ENCODE data around the gene ZNF140.

GRCh38 chr12:133080368-133081158 is at the start of gene ZNF140:
- TF ChIP-seq CTCF (IDR thresholded peaks at IDR 0.05): peak in 1 of 3 experiments; percentile 17
- TF ChIP-seq POLR2AphosphoS5 (IDR thresholded peaks at IDR 0.05; ENCODE audit: insufficient read depth in 1 of 2, low read depth in 1 of 2): peak; percentile 71 to 86

Measured in vagina (tissue), 2 donors.